GM18517 (cell line): Measurements from ENCODE around the gene FAM228B.

ENCODE experiments used
- ATAC-seq: cut with Tn5 transposase; IDR thresholded peaks from one replicate; pipeline ENCODE4 v1.9.1; 2021; ENCODE audit warnings: mild to moderate bottlenecking, moderate library complexity; ENCODE audit not compliant: unreplicated experiment

FAM228B gene

DNA sequence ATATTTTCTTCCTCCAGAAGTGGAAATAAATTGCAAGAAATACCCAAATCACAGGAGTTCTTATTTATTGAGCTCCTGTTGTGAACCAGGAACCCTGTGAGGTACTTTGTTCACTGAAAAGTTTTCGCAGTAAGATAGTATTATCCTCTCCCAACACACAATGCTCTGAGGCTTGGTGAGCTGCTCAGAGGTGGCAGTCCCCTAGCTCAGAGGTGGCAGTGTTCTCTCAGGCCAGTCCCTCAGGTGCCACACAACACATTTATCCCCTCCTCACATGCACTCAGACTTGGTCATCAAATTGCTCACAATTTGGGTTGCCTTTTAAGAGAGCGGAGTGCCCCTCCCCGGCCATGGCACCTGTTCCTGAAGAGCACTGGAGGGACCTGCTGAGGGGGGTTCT is 77.5 kb downstream of the FAM228B start:
- ATAC-seq, result no peak

DNA sequence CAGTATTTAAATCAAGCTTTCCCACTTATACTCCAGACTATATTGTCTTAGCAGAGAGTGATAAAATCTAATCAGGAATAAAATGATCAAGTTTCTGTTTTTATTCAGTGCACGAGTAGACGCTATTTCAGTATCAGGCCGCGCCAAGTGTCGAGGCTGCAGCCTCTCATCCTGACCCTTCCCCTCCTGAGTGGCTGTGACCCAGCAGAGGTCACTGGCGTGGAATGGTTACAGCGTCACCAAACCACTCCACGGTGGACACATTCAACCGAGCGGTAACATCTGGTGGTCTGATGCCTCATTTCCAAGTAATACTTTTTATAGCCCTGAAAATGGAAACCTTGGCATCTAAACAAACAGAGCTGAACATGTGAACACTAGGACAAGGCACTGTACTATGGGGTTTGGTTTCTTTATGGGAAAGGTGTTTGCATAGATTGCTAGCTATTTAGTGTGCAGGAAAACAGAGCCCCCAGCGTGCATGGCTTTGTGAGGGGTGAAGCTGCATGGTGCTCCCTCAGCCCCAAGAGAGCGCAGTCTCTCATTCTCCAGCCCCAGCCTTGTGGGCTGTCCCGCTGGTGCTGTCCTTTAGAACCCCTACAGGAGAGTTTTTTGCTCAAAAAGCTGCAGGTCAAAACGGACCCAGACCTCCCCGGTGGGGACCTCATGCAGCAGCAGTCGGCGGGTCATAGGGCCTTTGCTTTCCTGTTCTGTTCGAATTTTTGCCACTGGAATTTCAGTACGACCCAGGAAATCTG is 79.9 kb downstream of the FAM228B start:
- no peak for ATAC-seq

GRCh38 chr2:24203787-24204150 is 80.5 kb downstream of the FAM228B start:
- ATAC-seq, result no peak

DNA sequence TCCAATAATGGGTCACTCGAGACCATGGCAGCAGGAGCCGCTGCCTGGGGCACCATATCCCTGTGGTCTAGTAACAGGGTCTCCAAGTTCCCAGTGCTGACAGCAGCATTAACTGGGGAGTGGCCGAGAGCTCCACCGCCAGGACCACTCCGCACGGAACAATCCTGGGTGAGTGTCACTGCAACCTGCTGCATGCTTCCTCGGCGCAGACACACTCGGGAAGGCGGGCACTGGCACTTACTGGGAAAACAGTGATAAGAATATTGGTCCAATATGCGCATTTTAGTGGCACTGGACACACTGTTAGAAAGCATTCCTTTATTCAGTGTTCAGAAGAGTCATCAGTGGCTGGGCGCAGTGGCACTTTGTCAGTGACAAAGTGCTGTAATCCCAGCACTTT is 81.2 kb downstream of the FAM228B start:
- ATAC-seq, result no peak

GRCh38 chr2:24205131-24205530 is 81.9 kb downstream of the FAM228B start:
- no peak for ATAC-seq

DNA sequence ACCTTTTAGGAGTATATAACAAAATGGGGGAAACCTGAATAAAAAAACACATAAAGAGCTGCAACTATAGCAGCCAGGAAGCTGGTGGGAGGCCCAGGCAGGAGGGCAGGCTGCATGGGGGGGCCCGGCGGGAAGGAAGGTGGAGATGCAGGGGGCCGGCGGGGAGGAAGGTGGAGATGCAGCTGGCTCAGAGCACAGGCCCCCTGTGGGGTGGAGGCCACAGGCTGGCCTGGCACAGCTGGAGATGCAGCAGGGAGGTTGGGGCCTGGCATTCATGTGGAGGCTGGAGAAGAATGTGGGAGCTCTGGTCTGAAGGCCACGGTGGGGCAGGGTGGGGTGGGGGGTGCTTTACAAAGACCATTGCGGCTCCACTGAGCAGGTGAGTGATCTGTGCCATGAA is 83.0 kb downstream of the FAM228B start:
- no peak for ATAC-seq

DNA sequence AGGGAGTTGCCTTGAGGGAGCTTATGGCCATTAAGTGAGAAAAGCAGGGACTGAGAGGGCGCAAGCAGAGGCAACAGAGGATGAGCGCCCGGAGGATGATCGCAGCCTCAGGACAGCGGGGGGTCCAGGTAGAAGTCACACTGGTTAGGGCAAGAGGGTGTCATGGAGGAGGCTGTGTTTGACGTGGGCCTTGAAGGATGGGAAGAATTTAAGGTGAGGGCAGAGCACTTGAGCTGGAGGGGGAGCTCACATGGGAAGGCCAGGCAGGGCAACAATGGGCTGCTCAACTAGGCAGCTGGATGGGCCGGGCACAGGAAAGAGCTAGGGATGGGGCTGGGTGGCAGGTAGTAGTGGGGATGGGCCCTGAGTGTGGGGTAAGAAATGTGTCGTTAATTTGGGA is 83.4 kb downstream of the FAM228B start:
- ATAC-seq, result no peak

GRCh38 chr2:24207359-24207758 is 84.1 kb downstream of the FAM228B start:
- no peak for ATAC-seq

- ATAC-seq, result no peak
Observed at GRCh38 chr2:24208490-24208889, 85.2 kb downstream of the FAM228B start.

GRCh38 chr2:24209389-24210105 is 86.3 kb downstream of the FAM228B start:
- no peak for ATAC-seq

GRCh38 chr2:24210106-24210455 is 86.8 kb downstream of the FAM228B start:
- ATAC-seq, result no peak

- no peak for ATAC-seq
Observed at GRCh38 chr2:24210723-24211122, 87.5 kb downstream of the FAM228B start.

DNA sequence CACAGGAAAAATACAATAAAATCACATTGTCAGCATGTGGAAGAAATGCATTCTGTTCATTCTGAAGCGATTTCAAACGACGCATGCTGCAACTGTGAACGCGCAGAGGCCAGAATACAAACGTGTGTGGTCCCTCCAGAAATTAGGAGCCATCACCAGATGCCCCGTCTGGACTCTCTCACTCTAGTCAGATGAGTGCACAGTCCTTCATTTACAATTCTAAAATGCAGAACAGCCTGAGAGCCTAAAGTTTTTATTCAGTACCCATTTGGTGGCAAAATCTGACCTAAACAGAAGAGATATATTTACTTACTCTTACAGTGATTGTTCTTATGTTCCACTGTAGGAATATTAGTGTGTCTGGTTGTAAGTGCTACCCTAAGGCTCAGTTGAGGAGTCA is 88.1 kb downstream of the FAM228B start:
- ATAC-seq, result no peak

DNA sequence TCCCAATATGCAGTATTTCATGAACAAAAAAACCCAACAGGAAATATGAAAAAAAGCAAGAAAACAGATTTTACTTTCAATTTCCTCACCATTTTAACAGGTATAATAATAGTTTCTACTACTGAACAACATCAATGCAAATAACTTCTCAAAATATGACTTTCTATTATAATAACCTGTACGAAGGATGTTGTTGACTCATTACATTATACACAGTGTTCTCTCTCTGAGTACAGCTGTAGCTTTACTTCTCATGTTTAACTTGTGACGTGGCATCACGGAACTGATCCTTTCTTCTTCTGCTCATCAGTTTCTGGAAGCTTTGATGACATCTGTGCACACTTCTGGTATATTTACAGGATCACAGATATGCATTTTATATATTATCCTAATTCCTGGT is 91.6 kb downstream of the FAM228B start:
- peak; percentile 98 for ATAC-seq
